GM21526 (cell line): Measurements from ENCODE around the gene SLCO4C1.
A peak's percentile ranks its signal among the peaks of the same experiment; 100 is the strongest.
"Not testable (repeated sequence)": the region's sequence is repeated elsewhere in the genome, so short reads cannot be mapped to it uniquely, and the experiment has no call there.

Experiments used
- ATAC-seq: cut with Tn5 transposase; IDR thresholded peaks from one replicate; pipeline ENCODE4 v1.9.1; 2021; ENCODE audit warnings: moderate library complexity; ENCODE audit not compliant: unreplicated experiment, low FRiP score

SLCO4C1 gene

GRCh38 chr5:102296178-102296817 is at the start of gene SLCO4C1:
TSS of gene SLCO4C1 (minus strand) at chr5:102296284. CDS start at chr5:102296262, 22 bp downstream.
- ATAC-seq, result peak; percentile 99

GRCh38 chr5:102341681-102342288 is 45.7 kb upstream of the SLCO4C1 start:
- no peak for ATAC-seq

- ATAC-seq, result no peak
Observed at GRCh38 chr5:102324714-102325113, 28.6 kb upstream of the SLCO4C1 start.

- not testable (repeated sequence) for ATAC-seq
Observed at GRCh38 chr5:102318801-102319200, 22.7 kb upstream of the SLCO4C1 start.

GRCh38 chr5:102314328-102314727 is 18.2 kb upstream of the SLCO4C1 start:
- no peak for ATAC-seq

GRCh38 chr5:102313912-102314311 is 17.8 kb upstream of the SLCO4C1 start:
- ATAC-seq, result no peak

GRCh38 chr5:102312586-102313370 is 16.7 kb upstream of the SLCO4C1 start:
- no peak for ATAC-seq

GRCh38 chr5:102309586-102309985 is 13.5 kb upstream of the SLCO4C1 start:
- ATAC-seq, result no peak

GRCh38 chr5:102307232-102307631 is 11.1 kb upstream of the SLCO4C1 start:
- ATAC-seq, result no peak

GRCh38 chr5:102306121-102306520 is 10.0 kb upstream of the SLCO4C1 start:
- no peak for ATAC-seq

- ATAC-seq, result peak; percentile 1
Observed at GRCh38 chr5:102295534-102296177, 428 bp downstream of the SLCO4C1 start.

- no peak for ATAC-seq
Observed at GRCh38 chr5:102294886-102295395, 1.1 kb downstream of the SLCO4C1 start.

GRCh38 chr5:102290004-102290403 is 6.1 kb downstream of the SLCO4C1 start:
- no peak for ATAC-seq

GRCh38 chr5:102289251-102289899 is 6.7 kb downstream of the SLCO4C1 start:
- no peak for ATAC-seq

- no peak for ATAC-seq
Observed at GRCh38 chr5:102288630-102289029, 7.5 kb downstream of the SLCO4C1 start.

GRCh38 chr5:102286476-102286875 is 9.6 kb downstream of the SLCO4C1 start:
- no peak for ATAC-seq

GRCh38 chr5:102283102-102283797 is 12.8 kb downstream of the SLCO4C1 start:
- ATAC-seq, result no peak

- no peak for ATAC-seq
Observed at GRCh38 chr5:102279711-102280110, 16.4 kb downstream of the SLCO4C1 start.

GRCh38 chr5:102278231-102278630 is 17.9 kb downstream of the SLCO4C1 start:
- no peak for ATAC-seq

GRCh38 chr5:102277144-102277543 is 18.9 kb downstream of the SLCO4C1 start:
- no peak for ATAC-seq
